ENCODE results near the gene KIF11. TPM values are rescaled to one million over a fixed set of nuclear protein-coding genes. Genes with fewer than 3 reads are reported as not detected.
"Not testable (repeated sequence)": the region's sequence is repeated elsewhere in the genome, so short reads cannot be mapped to it uniquely, and the experiment has no call there.

The KIF11 gene
- total RNA-seq, 1 experiment from 2014 or later, result 27.3 TPM

DNA sequence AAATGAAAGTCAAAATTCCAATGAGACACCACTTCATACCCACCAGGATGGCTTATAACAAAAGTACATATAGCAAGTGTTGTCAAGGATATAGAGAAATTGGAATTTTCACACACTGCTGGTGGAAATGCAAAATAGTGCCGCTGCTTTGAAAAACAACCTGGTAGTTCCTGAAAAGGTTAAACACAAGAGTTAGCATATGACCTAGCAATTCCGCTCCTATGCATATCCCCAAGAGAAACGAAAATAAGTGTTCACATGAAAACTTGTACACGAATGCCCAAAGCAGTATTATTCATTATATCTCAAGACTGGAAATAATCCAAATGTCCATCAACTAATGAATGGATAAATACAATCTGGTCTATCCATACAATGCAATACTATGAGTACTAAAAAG lies 33.9 kb upstream of the KIF11 start:
- H3K4me3 Mint-ChIP-seq (ENCODE audit: unreplicated experiment), result no peak overlapping the region
- peaks cover 70% of the 10 kb centered on the region for H3K36me3 Mint-ChIP-seq (ENCODE audit: insufficient read depth, unreplicated experiment)
- H3K4me1 Mint-ChIP-seq (ENCODE audit: insufficient read depth, unreplicated experiment), result peaks cover 4% of the 10 kb centered on the region
- no peak for DNase-seq (ENCODE audit: unreplicated experiment)
- no peak overlapping the region for H3K27ac Mint-ChIP-seq (ENCODE audit: low read depth, unreplicated experiment)
- H3K9me3 Mint-ChIP-seq (ENCODE audit: unreplicated experiment), result no peaks in the 10 kb centered on the region
- CTCF ChIA-PET, result no interaction called here
- TF ChIP-seq, protein P1, sequence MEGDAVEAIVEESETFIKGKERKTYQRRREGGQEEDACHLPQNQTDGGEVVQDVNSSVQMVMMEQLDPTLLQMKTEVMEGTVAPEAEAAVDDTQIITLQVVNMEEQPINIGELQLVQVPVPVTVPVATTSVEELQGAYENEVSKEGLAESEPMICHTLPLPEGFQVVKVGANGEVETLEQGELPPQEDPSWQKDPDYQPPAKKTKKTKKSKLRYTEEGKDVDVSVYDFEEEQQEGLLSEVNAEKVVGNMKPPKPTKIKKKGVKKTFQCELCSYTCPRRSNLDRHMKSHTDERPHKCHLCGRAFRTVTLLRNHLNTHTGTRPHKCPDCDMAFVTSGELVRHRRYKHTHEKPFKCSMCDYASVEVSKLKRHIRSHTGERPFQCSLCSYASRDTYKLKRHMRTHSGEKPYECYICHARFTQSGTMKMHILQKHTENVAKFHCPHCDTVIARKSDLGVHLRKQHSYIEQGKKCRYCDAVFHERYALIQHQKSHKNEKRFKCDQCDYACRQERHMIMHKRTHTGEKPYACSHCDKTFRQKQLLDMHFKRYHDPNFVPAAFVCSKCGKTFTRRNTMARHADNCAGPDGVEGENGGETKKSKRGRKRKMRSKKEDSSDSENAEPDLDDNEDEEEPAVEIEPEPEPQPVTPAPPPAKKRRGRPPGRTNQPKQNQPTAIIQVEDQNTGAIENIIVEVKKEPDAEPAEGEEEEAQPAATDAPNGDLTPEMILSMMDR (IDR thresholded peaks at IDR 0.05; ENCODE audit: unreplicated experiment), result no peak
- no TSS peak for BruUV-seq (replicated peaks)
- POLR2A ChIA-PET, result no interaction called here
- intact Hi-C loops (cut with micrococcal nuclease), result no loop called here
- no peaks in the 10 kb centered on the region for H3K27me3 Mint-ChIP-seq (ENCODE audit: insufficient read depth, unreplicated experiment)

DNA sequence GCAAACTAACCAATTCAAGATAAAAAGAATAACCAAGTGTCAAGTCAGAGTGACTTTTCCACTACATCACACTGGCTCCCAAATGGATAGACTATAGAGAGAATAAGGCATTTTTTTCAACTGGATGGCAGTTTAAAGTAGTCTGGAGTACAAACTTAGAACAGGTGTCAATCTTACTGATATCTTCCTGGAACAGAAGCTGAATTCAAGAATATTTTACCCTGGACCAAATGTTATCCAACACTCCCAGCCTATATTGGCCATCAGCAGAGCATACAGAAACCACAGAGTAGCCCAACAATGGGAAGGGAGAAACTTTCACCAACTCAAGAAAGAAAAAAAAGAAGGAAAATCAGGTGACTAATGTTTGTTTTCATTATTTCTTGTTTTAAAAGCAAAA lies 30.5 kb upstream of the KIF11 start:
- no peak overlapping the region for H3K27ac Mint-ChIP-seq (ENCODE audit: low read depth, unreplicated experiment)
- BruUV-seq (replicated peaks), result no TSS peak
- peaks cover 67% of the 10 kb centered on the region for H3K36me3 Mint-ChIP-seq (ENCODE audit: insufficient read depth, unreplicated experiment)
- no peaks in the 10 kb centered on the region for H3K27me3 Mint-ChIP-seq (ENCODE audit: insufficient read depth, unreplicated experiment)
- TF ChIP-seq, protein P1 (IDR thresholded peaks at IDR 0.05; ENCODE audit: unreplicated experiment), result no peak
- H3K4me3 Mint-ChIP-seq (ENCODE audit: unreplicated experiment), result no peak overlapping the region
- intact Hi-C loops (cut with micrococcal nuclease), result no loop called here
- ChIA-PET POLR2A (interaction anchor here (2.7 kb wide), 1 partner anchor 10 kb away, joined by 12 read pairs; no protein-coding TSS in a partner anchor), CTCF (no interaction called here)
- H3K9me3 Mint-ChIP-seq (ENCODE audit: unreplicated experiment), result peaks cover 7% of the 10 kb centered on the region
- peaks cover 18% of the 10 kb centered on the region for H3K4me1 Mint-ChIP-seq (ENCODE audit: insufficient read depth, unreplicated experiment)
- DNase-seq (ENCODE audit: unreplicated experiment), result no peak

DNA sequence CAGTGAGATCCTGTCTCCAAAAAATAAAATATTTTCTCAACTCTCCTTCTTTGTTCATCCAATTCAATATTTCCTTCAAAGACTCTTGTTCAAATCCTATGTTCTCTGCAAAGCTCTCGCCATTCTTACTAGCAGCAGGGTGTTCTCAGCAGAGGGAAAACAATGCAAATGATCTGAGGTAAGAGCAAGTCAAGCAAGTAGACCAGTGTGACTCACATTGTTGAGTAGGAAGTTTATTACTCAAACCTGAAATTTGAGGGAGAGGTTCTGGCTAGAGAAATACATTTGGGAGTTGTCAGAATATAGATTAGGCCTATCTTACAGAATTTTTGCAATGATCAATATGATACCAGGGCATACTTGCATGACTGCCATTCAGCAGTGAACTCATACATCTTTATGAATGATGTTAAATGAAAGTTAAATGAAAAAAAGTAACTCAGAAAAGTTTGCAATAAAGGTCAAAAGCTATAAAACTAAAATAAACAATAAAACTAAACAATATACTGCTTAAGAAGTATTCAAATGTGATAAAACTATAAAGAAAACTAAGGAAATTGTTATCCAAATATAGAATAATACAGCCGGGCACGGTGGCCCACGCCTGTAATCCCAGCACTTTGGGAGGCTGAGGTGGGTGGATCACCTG lies 24.9 kb upstream of the KIF11 start:
- Mint-ChIP-seq H3K36me3 (ENCODE audit: insufficient read depth, unreplicated experiment) (peaks cover 51% of the 10 kb centered on the region), H3K27ac (ENCODE audit: low read depth, unreplicated experiment) (peak overlapping the region; percentile 20)
- CTCF ChIA-PET, result interaction anchor here (0.8 kb wide), 1 partner anchor 42 kb away, joined by 4 read pairs; no protein-coding TSS in a partner anchor

DNA sequence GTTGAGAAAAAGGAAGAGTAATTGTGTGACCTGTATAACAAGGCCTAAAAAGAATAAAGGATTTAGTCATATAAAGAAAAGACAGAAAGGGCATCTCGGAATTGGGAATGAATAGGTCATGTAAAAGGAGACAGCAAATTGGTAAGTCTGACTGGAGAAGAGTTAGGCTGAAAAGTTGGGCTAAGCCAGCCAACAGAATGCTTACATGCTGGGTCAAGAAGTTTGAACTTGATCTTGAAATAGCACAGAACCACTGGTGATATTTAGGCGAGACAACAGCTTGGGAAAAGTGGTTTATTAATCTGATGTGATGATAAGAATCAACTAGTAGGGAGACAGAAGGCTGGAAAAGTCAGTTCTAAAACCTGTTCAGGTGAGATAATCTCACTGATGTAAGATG lies 23.9 kb upstream of the KIF11 start:
- Mint-ChIP-seq H3K9me3 (ENCODE audit: unreplicated experiment) (peaks cover 7% of the 10 kb centered on the region), H3K27ac (ENCODE audit: low read depth, unreplicated experiment) (peak overlapping the region; percentile 80), H3K4me3 (ENCODE audit: unreplicated experiment) (no peak overlapping the region), H3K4me1 (ENCODE audit: insufficient read depth, unreplicated experiment) (peaks cover 45% of the 10 kb centered on the region), H3K27me3 (ENCODE audit: insufficient read depth, unreplicated experiment) (no peaks in the 10 kb centered on the region), H3K36me3 (ENCODE audit: insufficient read depth, unreplicated experiment) (peaks cover 41% of the 10 kb centered on the region)
- intact Hi-C loops (cut with micrococcal nuclease), result no loop called here
- TF ChIP-seq, protein P1 (IDR thresholded peaks at IDR 0.05; ENCODE audit: unreplicated experiment), result no peak
- POLR2A ChIA-PET, result interaction anchor here (0.9 to 10.2 kb wide), 3 partner anchors 12 to 56 kb away, joined by 3 to 157 read pairs (median 4); partner anchors contain the start of gene KIF11
- CTCF ChIA-PET, result no interaction called here
- no TSS peak for BruUV-seq (replicated peaks)
- no peak for DNase-seq (ENCODE audit: unreplicated experiment)

More for the DNA sequence above, 24.9 kb upstream of the KIF11 start:
- Mint-ChIP-seq H3K4me1 (ENCODE audit: insufficient read depth, unreplicated experiment) (peaks cover 49% of the 10 kb centered on the region), H3K4me3 (ENCODE audit: unreplicated experiment) (peak overlapping the region; percentile 28), H3K9me3 (ENCODE audit: unreplicated experiment) (peaks cover 7% of the 10 kb centered on the region), H3K27me3 (ENCODE audit: insufficient read depth, unreplicated experiment) (no peaks in the 10 kb centered on the region)
- DNase-seq (ENCODE audit: unreplicated experiment), result peak; percentile 68
- intact Hi-C loops (cut with micrococcal nuclease), result no loop called here
- POLR2A ChIA-PET, result interaction anchor here (0.6 to 2.7 kb wide), 10 partner anchors 13 to 505 kb away, joined by 3 to 16 read pairs (median 3); partner anchors contain the start of gene KIF11
- no TSS peak for BruUV-seq (replicated peaks)
- TF ChIP-seq, protein P1 (IDR thresholded peaks at IDR 0.05; ENCODE audit: unreplicated experiment), result no peak

DNA sequence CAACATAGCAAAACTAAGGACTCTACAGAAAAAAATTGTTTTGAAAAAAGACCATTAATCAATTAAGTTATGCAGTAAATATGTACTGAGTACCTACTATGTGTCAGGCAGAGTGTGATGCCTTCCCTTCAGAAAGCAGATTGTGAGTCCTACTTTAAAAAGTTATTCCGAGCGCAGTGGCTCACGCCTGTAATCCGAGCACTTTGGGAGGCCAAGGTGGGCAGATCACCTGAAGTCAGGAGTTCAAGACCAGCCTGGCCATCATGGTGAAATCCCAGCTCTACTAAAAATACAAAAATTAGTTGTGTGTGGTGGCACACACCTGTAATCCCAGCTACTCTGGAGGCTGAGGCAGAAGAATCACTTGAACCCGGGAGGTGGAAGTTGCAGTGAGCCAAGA lies 23.3 kb upstream of the KIF11 start:
- H3K4me1 Mint-ChIP-seq (ENCODE audit: insufficient read depth, unreplicated experiment), result peaks cover 43% of the 10 kb centered on the region
- peak overlapping the region; percentile 80 for H3K27ac Mint-ChIP-seq (ENCODE audit: low read depth, unreplicated experiment)
- BruUV-seq (replicated peaks); H3K27me3 Mint-ChIP-seq (ENCODE audit: insufficient read depth, unreplicated experiment); intact Hi-C loops (cut with micrococcal nuclease); H3K4me3 Mint-ChIP-seq (ENCODE audit: unreplicated experiment); CTCF ChIA-PET; H3K9me3 Mint-ChIP-seq (ENCODE audit: unreplicated experiment); DNase-seq (ENCODE audit: unreplicated experiment): not testable (repeated sequence)
- POLR2A ChIA-PET, result interaction anchor here (0.6 to 10.2 kb wide), 4 partner anchors 23 to 57 kb away, joined by 3 to 157 read pairs (median 5); partner anchors contain the start of gene KIF11
- peaks cover 35% of the 10 kb centered on the region for H3K36me3 Mint-ChIP-seq (ENCODE audit: insufficient read depth, unreplicated experiment)
